Testis (tissue), 3 donors: Measurements from ENCODE around the gene HECW1. TPM values are rescaled to one million over a fixed set of nuclear protein-coding genes. Genes with fewer than 3 reads are reported as not detected.
A peak's percentile ranks its signal among the peaks of the same experiment; 100 is the strongest.

Source experiments
- DNase-seq: peaks from one replicate; pipeline ENCODE4 v3.0.0-alpha.2; 2019
- H3K27ac ChIP-seq, 2 donors: fragments of 200-600 bp; sonication (generic); one replicate each; pipeline ENCODE4 v1.5.1; 2019
- H3K27me3 ChIP-seq: fragments of 200-600 bp; sonication (generic); one replicate; pipeline ENCODE4 v1.5.1; 2019
- H3K36me3 ChIP-seq: fragments of 200-600 bp; sonication (generic); one replicate; pipeline ENCODE4 v1.5.1; 2017; ENCODE audit warnings: low read depth; ENCODE audit errors: missing control alignments
- H3K4me1 ChIP-seq: fragments of 200-600 bp; sonication (generic); one replicate; pipeline ENCODE4 v1.5.1; 2019
- H3K4me3 ChIP-seq, 2 donors: fragments of 200-600 bp; sonication (generic); one replicate each; pipeline ENCODE4 v1.5.1; 2017 to 2019
- H3K9me3 ChIP-seq: fragments of 200-600 bp; sonication (generic); one replicate; pipeline ENCODE4 v1.5.1; 2017
- CTCF ChIP-seq, 3 experiments: fragments of 450-650 bp in 2 of 3; fragments of 200-600 bp in 1 of 3; sonication (generic) in 1 of 3; IDR thresholded peaks; one replicate each; pipeline ENCODE4 v1.5.1; 2016 to 2019; ENCODE audit warnings: antibody characterized with exemption in 3 of 3, mild to moderate bottlenecking in 2 of 3, moderate library complexity in 1 of 3
- POLR2A ChIP-seq: fragments of 450-650 bp; IDR thresholded peaks from one replicate; pipeline ENCODE4 v1.6.1; 2017; ENCODE audit warnings: antibody characterized with exemption, mild to moderate bottlenecking, moderate library complexity
- WGBS, 2 donors: methylation state at CpG; one replicate each; pipeline ENCODE4 v1.1.5; 2018; 5-methylcytosine and 5-hydroxymethylcytosine counted together
- intact Hi-C: fragments of 100-400 bp; cut with DNase I; formaldehyde crosslinking; loops from one replicate; pipeline ENCODE4 v1.15.1; 2023; ENCODE audit warnings: low total_unique reads
- polyA plus RNA-seq: library from polyadenylated mRNA; stranded (reverse); fragments of 350-450 nt; fragmentation: Illumina TruSeq; extraction: RNeasy Lipid Tissue Mini Kit (QIAGEN cat#74804); gene quantifications from one replicate; pipeline ENCODE4 v1.2.3, GENCODE V29; 2014; ENCODE audit warnings: low read depth, low replicate concordance; ENCODE audit not compliant: insufficient read depth
- total RNA-seq, 2 donors: library from RNA; depleted of rRNA; stranded (reverse); fragments of >200 nt; gene quantifications; one replicate each; pipeline ENCODE4 v1.2.3, GENCODE V29; 2016

The HECW1 gene
- total and polyA plus RNA-seq, 3 donors from 2014 or later: 3.2 to 14.5 (median 5.0) TPM

DNA sequence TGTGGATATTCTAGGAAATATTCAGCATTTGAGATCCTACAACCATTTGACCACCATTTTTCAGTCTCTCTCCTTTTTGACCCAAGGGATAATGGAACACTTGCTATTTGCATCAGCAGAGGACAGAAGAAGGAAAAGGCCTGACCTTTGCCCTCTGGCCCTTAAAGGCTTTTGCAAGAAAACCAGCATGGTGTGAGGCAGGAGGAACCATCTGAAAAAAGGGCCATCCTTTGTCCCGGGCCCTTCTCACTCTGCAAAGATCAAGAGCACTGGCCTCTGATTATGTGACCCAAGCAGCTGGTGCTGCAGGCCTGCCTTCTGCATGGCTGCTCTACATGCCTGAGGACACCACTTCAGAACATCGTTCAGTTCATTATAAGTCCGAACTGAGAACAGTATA lies 337.1 kb downstream of the HECW1 start:
- Histone ChIP-seq H3K4me3 (no peak overlapping the region), H3K9me3 (no peaks in the 10 kb centered on the region), H3K4me1 (no peaks in the 10 kb centered on the region), H3K27ac (no peak overlapping the region), H3K36me3 (no peaks in the 10 kb centered on the region), H3K27me3 (no peaks in the 10 kb centered on the region)
- TF ChIP-seq POLR2A: no peak
- TF ChIP-seq CTCF (IDR thresholded peaks at IDR 0.05): no peak
- 86 to 87% methylated on average over 3 of the region's 3 CpGs for WGBS, 2 donors
- intact Hi-C loops: no loop called here
- DNase-seq: no peak

- TF ChIP-seq POLR2A (no peak), CTCF (IDR thresholded peaks at IDR 0.05) (no peak)
- Histone ChIP-seq H3K36me3 (no peaks in the 10 kb centered on the region), H3K9me3 (no peaks in the 10 kb centered on the region), H3K4me1 (no peaks in the 10 kb centered on the region), H3K4me3 (no peak overlapping the region), H3K27ac (no peak overlapping the region), H3K27me3 (no peaks in the 10 kb centered on the region)
- DNase-seq: no peak
- intact Hi-C loops: no loop called here
- WGBS, 2 donors: 90 to 98% methylated on average over 3 of the region's 3 CpGs
Observed at GRCh38 chr7:43450894-43451293, 338.4 kb downstream of the HECW1 start.

- DNase-seq: no peak
- H3K9me3 ChIP-seq: no peaks in the 10 kb centered on the region
- H3K27me3 ChIP-seq: no peaks in the 10 kb centered on the region
- H3K4me3 ChIP-seq: no peak overlapping the region
- TF ChIP-seq CTCF (IDR thresholded peaks at IDR 0.05) (peak in 1 of 3 experiments; percentile 36), POLR2A (no peak)
- no peaks in the 10 kb centered on the region for H3K4me1 ChIP-seq
- WGBS, 2 donors: 46 to 48% methylated on average over 8 of the region's 8 CpGs
- H3K27ac ChIP-seq: no peak overlapping the region
- H3K36me3 ChIP-seq: no peaks in the 10 kb centered on the region
- intact Hi-C loops: no loop called here
Observed at GRCh38 chr7:43454936-43455518, 342.6 kb downstream of the HECW1 start.

GRCh38 chr7:43456200-43456599 lies 343.8 kb downstream of the HECW1 start:
- H3K9me3 ChIP-seq: no peaks in the 10 kb centered on the region
- intact Hi-C loops: no loop called here
- no peaks in the 10 kb centered on the region for H3K27me3 ChIP-seq
- no peak overlapping the region for H3K4me3 ChIP-seq
- no peaks in the 10 kb centered on the region for H3K4me1 ChIP-seq
- 77 to 87% methylated on average over 14 of the region's 14 CpGs for WGBS, 2 donors
- H3K36me3 ChIP-seq: no peaks in the 10 kb centered on the region
- no peak for DNase-seq
- H3K27ac ChIP-seq: no peak overlapping the region
- no peak for TF ChIP-seq POLR2A
- no peak for TF ChIP-seq CTCF (IDR thresholded peaks at IDR 0.05)

DNA sequence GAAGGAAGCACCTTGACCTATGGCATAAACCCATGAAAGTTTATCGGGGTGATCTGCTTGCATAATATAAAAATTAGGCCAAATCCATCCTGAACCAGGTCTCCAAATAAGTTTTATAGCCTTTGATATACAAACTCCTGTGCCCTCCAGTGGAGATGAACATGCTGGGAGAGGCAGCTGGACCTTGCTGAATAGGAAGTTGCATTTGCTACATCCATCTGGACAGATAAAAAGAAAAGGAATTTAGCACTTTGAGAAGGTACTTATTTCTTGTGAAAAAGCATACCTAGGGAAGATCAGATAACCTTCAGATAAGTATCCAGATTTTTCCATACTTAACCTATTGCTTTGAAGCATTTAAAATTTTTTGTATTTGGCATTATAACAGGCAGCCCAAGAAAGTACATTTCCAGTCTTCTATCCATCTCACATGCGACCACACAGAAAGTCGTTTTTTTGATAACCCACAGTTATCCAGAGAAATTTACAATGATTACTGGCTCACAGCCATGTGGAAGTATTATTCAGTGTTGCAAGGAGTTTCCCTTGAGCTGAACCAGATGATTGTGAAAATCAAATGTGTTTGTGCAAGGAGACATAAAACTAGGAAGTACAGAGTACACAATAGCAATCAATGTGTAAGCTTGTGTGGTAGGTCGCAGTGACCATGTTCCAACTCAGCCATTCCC lies 346.0 kb downstream of the HECW1 start:
- no peak overlapping the region for H3K4me3 ChIP-seq
- no peaks in the 10 kb centered on the region for H3K4me1 ChIP-seq
- no peaks in the 10 kb centered on the region for H3K27me3 ChIP-seq
- TF ChIP-seq POLR2A: no peak
- TF ChIP-seq CTCF (IDR thresholded peaks at IDR 0.05): no peak
- intact Hi-C loops: no loop called here
- no peak overlapping the region for H3K27ac ChIP-seq
- no peaks in the 10 kb centered on the region for H3K9me3 ChIP-seq
- no peaks in the 10 kb centered on the region for H3K36me3 ChIP-seq
- DNase-seq: no peak
- WGBS, 2 donors: 64 to 69% methylated on average over 4 of the region's 4 CpGs
